Neural cell (in vitro differentiated cells): ENCODE measurements around the gene KLHDC8B. TPM values are rescaled to one million over a fixed set of nuclear protein-coding genes. Genes with fewer than 3 reads are reported as not detected.
A peak's percentile ranks its signal among the peaks of the same experiment; 100 is the strongest.

Experiments
- H2AFZ ChIP-seq: fragments of 200-600, 300-800 bp; sonication (generic), shearing (Covaris generic); 2 replicates; pipeline ENCODE4 v1.6.0; 2014; ENCODE audit warnings: low read depth, mild to moderate bottlenecking, antibody characterized with exemption, low read length, moderate library complexity
- H3F3A ChIP-seq: fragments of 200-600 bp; shearing (Covaris generic); 2 replicates; pipeline ENCODE4 v1.6.1; 2016; ENCODE audit warnings: mild to moderate bottlenecking, moderate library complexity, mixed read lengths, antibody characterized with exemption, low read length; ENCODE audit not compliant: insufficient read depth, poor library complexity, severe bottlenecking
- H3K27ac ChIP-seq: fragments of 200-600, 300-800 bp; sonication (generic), shearing (Covaris generic); 2 replicates; pipeline ENCODE4 v1.5.1; 2014; ENCODE audit warnings: mild to moderate bottlenecking, low read length, moderate library complexity
- H3K27me3 ChIP-seq: fragments of 300-800, 200-600 bp; sonication (generic), shearing (Covaris generic); 2 replicates; pipeline ENCODE4 v1.6.0; 2014; ENCODE audit warnings: mild to moderate bottlenecking, low read depth, low read length, moderate library complexity; ENCODE audit not compliant: insufficient read depth
- H3K36me3 ChIP-seq: fragments of 300-800, 200-600 bp; sonication (generic), shearing (Covaris generic); 2 replicates; pipeline ENCODE4 v1.5.1; 2014; ENCODE audit warnings: mild to moderate bottlenecking, antibody characterized with exemption, low read length, moderate library complexity; ENCODE audit not compliant: insufficient read depth
- H3K4me2 ChIP-seq: fragments of 300-800, 200-600 bp; sonication (generic), shearing (Covaris generic); 2 replicates; pipeline ENCODE4 v1.6.0; 2014; ENCODE audit warnings: mild to moderate bottlenecking, low read length
- H3K4me3 ChIP-seq: fragments of 300-800, 200-600 bp; sonication (generic), shearing (Covaris generic); 2 replicates; pipeline ENCODE4 v1.5.1; 2014; ENCODE audit warnings: mild to moderate bottlenecking, low read length, moderate library complexity
- H3K79me2 ChIP-seq: fragments of 200-600 bp; shearing (Covaris generic); replicated peaks from 2 replicates; pipeline ENCODE4 v1.6.0; 2014; ENCODE audit warnings: mild to moderate bottlenecking, low read length, moderate library complexity; ENCODE audit not compliant: insufficient read depth
- H3K9ac ChIP-seq: fragments of 300-800, 200-600 bp; sonication (generic), shearing (Covaris generic); 2 replicates; pipeline ENCODE4 v1.6.1; 2016; ENCODE audit warnings: mild to moderate bottlenecking, low read length, mixed read lengths
- H3K9me2 ChIP-seq: fragments of 200-600 bp; shearing (Covaris generic); 2 replicates; pipeline ENCODE4 v1.6.1; 2016; ENCODE audit warnings: mild to moderate bottlenecking, low read length, mixed read lengths; ENCODE audit not compliant: insufficient read depth
- H3K9me3 ChIP-seq: fragments of 200-600, 300-800 bp; sonication (generic), shearing (Covaris generic); 2 replicates; pipeline ENCODE4 v1.6.1; 2016; ENCODE audit warnings: mild to moderate bottlenecking, mixed run types, low read length, moderate library complexity, mixed read lengths
- H4K20me1 ChIP-seq: fragments of 200-600 bp; shearing (Covaris generic); 2 replicates; pipeline ENCODE4 v1.6.1; 2016; ENCODE audit warnings: mild to moderate bottlenecking, mixed run types; ENCODE audit not compliant: insufficient read depth
- EP300 ChIP-seq: fragments of 450-650 bp; conservative IDR thresholded peaks from 2 replicates; pipeline ENCODE4 v1.6.1; 2014; ENCODE audit warnings: antibody characterized with exemption, mild to moderate bottlenecking, moderate library complexity; ENCODE audit not compliant: poor library complexity, severe bottlenecking
- EZH2 ChIP-seq: fragments of 200-600, 300-800 bp; shearing (Covaris generic), sonication (generic); IDR thresholded peaks from 2 replicates; pipeline ENCODE4 v1.6.1; 2014; ENCODE audit warnings: antibody characterized with exemption, low read length, borderline replicate concordance, mild to moderate bottlenecking; ENCODE audit not compliant: insufficient read depth, poor library complexity, severe bottlenecking
- MXI1 ChIP-seq: fragments of 450-650 bp; conservative IDR thresholded peaks from 2 replicates; pipeline ENCODE4 v1.6.1; 2014; ENCODE audit warnings: antibody characterized with exemption, mild to moderate bottlenecking; ENCODE audit not compliant: poor library complexity, severe bottlenecking
- POLR2AphosphoS5 ChIP-seq: IDR thresholded peaks from 2 replicates; pipeline ENCODE4 v1.6.1; 2012
- RAD21 ChIP-seq: fragments of 450-650 bp; conservative IDR thresholded peaks from 2 replicates; pipeline ENCODE4 v1.6.1; 2014; ENCODE audit warnings: antibody characterized with exemption, mild to moderate bottlenecking, moderate library complexity
- SMC3 ChIP-seq: fragments of 450-650 bp; conservative IDR thresholded peaks from 2 replicates; pipeline ENCODE4 v1.6.1; 2014; ENCODE audit warnings: antibody characterized with exemption, mild to moderate bottlenecking, moderate library complexity; ENCODE audit not compliant: poor library complexity
- TAF1 ChIP-seq: IDR thresholded peaks from 2 replicates; pipeline ENCODE4 v1.6.1; 2012; ENCODE audit warnings: low read depth
- polyA plus RNA-seq: library from polyadenylated mRNA; depleted of rRNA; stranded (reverse); fragments of >200 nt; gene quantifications from 2 replicates; pipeline ENCODE4 v1.2.3, GENCODE V29; 2014
- TF ChIP-seq, protein P1 (sequence below): fragments of 450-650 bp; IDR thresholded peaks from 2 replicates; pipeline ENCODE4 v1.5.1; 2014; ENCODE audit warnings: antibody characterized with exemption, mild to moderate bottlenecking, moderate library complexity; ENCODE audit not compliant: poor library complexity, severe bottlenecking
- TF ChIP-seq, protein P2 (sequence below): IDR thresholded peaks from 2 replicates; pipeline ENCODE4 v1.6.1; 2012; ENCODE audit warnings: borderline replicate concordance

Gene KLHDC8B
- polyA plus RNA-seq, 1 donor from 2014 or later, result 65.1 TPM

GRCh38 chr3:49157289-49157688, 14.1 kb upstream of the KLHDC8B start:
- Histone ChIP-seq H3F3A (no peaks in the 10 kb centered on the region), H4K20me1 (no peaks in the 10 kb centered on the region), H3K9me3 (no peaks in the 10 kb centered on the region), H3K27ac (no peak overlapping the region), H3K36me3 (no peaks in the 10 kb centered on the region), H3K9me2 (no peaks in the 10 kb centered on the region), H2AFZ (no peak overlapping the region), H3K79me2 (no peaks in the 10 kb centered on the region), H3K4me2 (no peak overlapping the region), H3K27me3 (no peaks in the 10 kb centered on the region), H3K4me3 (no peak overlapping the region), H3K9ac (no peak overlapping the region)
- TF ChIP-seq TAF1, result no peak

DNA sequence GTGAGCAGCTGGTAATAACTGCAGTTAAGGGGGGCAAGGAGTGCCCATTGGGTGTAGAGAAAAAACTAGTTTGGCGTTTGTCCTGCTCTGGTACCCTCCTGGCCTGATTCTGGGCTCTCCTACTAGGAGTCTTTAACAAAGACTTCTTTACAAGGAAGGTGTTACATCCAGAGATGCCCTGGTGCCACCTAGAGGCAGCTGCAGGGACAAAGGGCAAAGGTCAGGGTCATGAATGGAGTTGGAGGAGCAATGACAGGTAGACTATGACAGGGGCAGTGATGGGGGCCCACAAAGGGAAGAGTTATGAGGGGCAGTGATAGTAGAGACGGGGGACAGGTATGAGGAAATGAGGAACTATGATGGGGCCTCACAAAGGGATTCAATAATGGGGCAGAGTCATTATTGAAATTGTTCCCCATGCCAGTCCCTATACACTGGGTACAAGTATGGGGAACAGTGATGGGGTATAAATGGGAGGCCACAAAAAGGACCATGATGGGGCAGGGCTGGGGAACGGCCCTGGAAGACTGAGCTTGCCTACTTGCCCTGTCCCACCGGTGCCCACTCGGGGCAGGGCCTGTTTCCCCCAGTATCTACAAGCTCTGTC, 13.2 kb upstream of the KLHDC8B start:
- Histone ChIP-seq H3F3A (no peaks in the 10 kb centered on the region), H3K36me3 (no peaks in the 10 kb centered on the region), H3K27ac (no peak overlapping the region), H3K79me2 (no peaks in the 10 kb centered on the region), H3K4me3 (no peak overlapping the region), H3K27me3 (no peaks in the 10 kb centered on the region), H3K9ac (no peak overlapping the region), H4K20me1 (no peaks in the 10 kb centered on the region), H3K9me3 (no peaks in the 10 kb centered on the region), H3K9me2 (no peaks in the 10 kb centered on the region), H3K4me2 (no peak overlapping the region), H2AFZ (no peak overlapping the region)
- TF ChIP-seq EP300 (no peak), TAF1 (no peak), MXI1 (no peak), RAD21 (peak; percentile 33), EZH2 (no peak)
- TF ChIP-seq, protein P1, sequence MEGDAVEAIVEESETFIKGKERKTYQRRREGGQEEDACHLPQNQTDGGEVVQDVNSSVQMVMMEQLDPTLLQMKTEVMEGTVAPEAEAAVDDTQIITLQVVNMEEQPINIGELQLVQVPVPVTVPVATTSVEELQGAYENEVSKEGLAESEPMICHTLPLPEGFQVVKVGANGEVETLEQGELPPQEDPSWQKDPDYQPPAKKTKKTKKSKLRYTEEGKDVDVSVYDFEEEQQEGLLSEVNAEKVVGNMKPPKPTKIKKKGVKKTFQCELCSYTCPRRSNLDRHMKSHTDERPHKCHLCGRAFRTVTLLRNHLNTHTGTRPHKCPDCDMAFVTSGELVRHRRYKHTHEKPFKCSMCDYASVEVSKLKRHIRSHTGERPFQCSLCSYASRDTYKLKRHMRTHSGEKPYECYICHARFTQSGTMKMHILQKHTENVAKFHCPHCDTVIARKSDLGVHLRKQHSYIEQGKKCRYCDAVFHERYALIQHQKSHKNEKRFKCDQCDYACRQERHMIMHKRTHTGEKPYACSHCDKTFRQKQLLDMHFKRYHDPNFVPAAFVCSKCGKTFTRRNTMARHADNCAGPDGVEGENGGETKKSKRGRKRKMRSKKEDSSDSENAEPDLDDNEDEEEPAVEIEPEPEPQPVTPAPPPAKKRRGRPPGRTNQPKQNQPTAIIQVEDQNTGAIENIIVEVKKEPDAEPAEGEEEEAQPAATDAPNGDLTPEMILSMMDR, result peak; percentile 55

DNA sequence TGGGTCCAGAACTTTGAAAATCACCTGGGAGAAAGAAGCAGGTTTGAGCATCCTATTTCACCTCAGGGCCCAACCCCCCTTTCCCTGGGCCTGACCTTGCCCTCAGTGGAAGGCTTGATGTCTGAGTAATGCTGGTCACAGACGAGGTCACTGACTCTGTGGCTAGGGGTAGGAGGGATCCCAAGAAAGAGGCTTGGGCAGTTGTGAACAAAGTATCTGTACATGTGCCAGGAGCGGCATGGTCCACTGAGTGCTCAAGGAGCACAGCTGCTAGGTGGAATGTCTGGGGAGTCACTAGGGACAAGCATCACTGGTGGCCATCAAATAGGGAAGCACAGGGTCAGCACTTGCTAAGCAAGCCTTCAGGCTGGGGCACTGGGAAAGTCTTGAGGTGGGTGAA, 12.6 kb upstream of the KLHDC8B start:
- H3K36me3 ChIP-seq, result no peaks in the 10 kb centered on the region
- TF ChIP-seq, protein P2, sequence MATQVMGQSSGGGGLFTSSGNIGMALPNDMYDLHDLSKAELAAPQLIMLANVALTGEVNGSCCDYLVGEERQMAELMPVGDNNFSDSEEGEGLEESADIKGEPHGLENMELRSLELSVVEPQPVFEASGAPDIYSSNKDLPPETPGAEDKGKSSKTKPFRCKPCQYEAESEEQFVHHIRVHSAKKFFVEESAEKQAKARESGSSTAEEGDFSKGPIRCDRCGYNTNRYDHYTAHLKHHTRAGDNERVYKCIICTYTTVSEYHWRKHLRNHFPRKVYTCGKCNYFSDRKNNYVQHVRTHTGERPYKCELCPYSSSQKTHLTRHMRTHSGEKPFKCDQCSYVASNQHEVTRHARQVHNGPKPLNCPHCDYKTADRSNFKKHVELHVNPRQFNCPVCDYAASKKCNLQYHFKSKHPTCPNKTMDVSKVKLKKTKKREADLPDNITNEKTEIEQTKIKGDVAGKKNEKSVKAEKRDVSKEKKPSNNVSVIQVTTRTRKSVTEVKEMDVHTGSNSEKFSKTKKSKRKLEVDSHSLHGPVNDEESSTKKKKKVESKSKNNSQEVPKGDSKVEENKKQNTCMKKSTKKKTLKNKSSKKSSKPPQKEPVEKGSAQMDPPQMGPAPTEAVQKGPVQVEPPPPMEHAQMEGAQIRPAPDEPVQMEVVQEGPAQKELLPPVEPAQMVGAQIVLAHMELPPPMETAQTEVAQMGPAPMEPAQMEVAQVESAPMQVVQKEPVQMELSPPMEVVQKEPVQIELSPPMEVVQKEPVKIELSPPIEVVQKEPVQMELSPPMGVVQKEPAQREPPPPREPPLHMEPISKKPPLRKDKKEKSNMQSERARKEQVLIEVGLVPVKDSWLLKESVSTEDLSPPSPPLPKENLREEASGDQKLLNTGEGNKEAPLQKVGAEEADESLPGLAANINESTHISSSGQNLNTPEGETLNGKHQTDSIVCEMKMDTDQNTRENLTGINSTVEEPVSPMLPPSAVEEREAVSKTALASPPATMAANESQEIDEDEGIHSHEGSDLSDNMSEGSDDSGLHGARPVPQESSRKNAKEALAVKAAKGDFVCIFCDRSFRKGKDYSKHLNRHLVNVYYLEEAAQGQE, result no peak
- no peak for TF ChIP-seq SMC3
- no peak for TF ChIP-seq EP300
- TF ChIP-seq EZH2, result no peak
- TF ChIP-seq TAF1, result no peak
- TF ChIP-seq, protein P1, result no peak
- no peak for TF ChIP-seq MXI1
- no peak for TF ChIP-seq POLR2AphosphoS5
- no peak for TF ChIP-seq RAD21
- no peaks in the 10 kb centered on the region for H3K9me3 ChIP-seq
- H3K79me2 ChIP-seq, result no peaks in the 10 kb centered on the region
- H3K4me3 ChIP-seq, result no peak overlapping the region
- no peak overlapping the region for H3K9ac ChIP-seq
- no peak overlapping the region for H3K27ac ChIP-seq
- H4K20me1 ChIP-seq, result no peaks in the 10 kb centered on the region
- no peaks in the 10 kb centered on the region for H3F3A ChIP-seq
- H3K9me2 ChIP-seq, result no peaks in the 10 kb centered on the region
- no peak overlapping the region for H3K4me2 ChIP-seq
- no peak overlapping the region for H2AFZ ChIP-seq
- no peaks in the 10 kb centered on the region for H3K27me3 ChIP-seq
